ENCODE results near the gene NDRG2. TPM values are rescaled to one million over a fixed set of nuclear protein-coding genes. Genes with fewer than 3 reads are reported as not detected.

The NDRG2 gene
- total RNA-seq, 1 experiment from 2014 or later, result 8.0 TPM

- no peaks in the 10 kb centered on the region for H3K9me3 ChIP-seq (ENCODE audit: low read depth, low read length, poor library complexity, severe bottlenecking)
- TF ChIP-seq EZH2 (IDR thresholded peaks at IDR 0.05; ENCODE audit: borderline replicate concordance, low read depth, low read length, poor library complexity, severe bottlenecking), result no peak
- TF ChIP-seq CTCF (conservative IDR thresholded peaks at IDR 0.05; ENCODE audit: low read depth, low read length), result no peak
- peaks cover 5% of the 10 kb centered on the region for H3K4me1 ChIP-seq (ENCODE audit: insufficient read depth, low read length, poor library complexity, severe bottlenecking)
- no peak overlapping the region for H3K4me3 ChIP-seq (ENCODE audit: low read depth, low read length, poor library complexity, severe bottlenecking)
- POLR2A ChIA-PET (ENCODE audit: low non-redundant PET), result no interaction called here
- BruUV-seq (replicated peaks), result no TSS peak
- DNase-seq (ENCODE audit: low spot score), result no peak
- no peaks in the 10 kb centered on the region for H3K36me3 ChIP-seq (ENCODE audit: insufficient read depth, low read length, poor library complexity, severe bottlenecking)
- CTCF ChIA-PET, result interaction anchor here (2.6 kb wide), 1 partner anchor 8 kb away, joined by 7 read pairs; no protein-coding TSS in a partner anchor
- no peaks in the 10 kb centered on the region for H3K27me3 ChIP-seq (replicated peaks; ENCODE audit: insufficient read depth, low read depth, low read length, poor library complexity)
- no peak overlapping the region for H3K27ac ChIP-seq (ENCODE audit: low read depth, low read length, poor library complexity, severe bottlenecking)
- intact Hi-C loops (cut with micrococcal nuclease; ENCODE audit: unreplicated experiment), result no loop called here
These were observed 2.2 kb downstream of the NDRG2 start for GRCh38 chr14:21022686-21023085.

- BruUV-seq (replicated peaks), result no TSS peak
- intact Hi-C loops (cut with micrococcal nuclease; ENCODE audit: unreplicated experiment), result no loop called here
- Histone ChIP-seq H3K4me1 (ENCODE audit: insufficient read depth, low read length, poor library complexity, severe bottlenecking) (peaks cover 5% of the 10 kb centered on the region), H3K27ac (ENCODE audit: low read depth, low read length, poor library complexity, severe bottlenecking) (no peak overlapping the region), H3K4me3 (ENCODE audit: low read depth, low read length, poor library complexity, severe bottlenecking) (no peak overlapping the region), H3K27me3 (replicated peaks; ENCODE audit: insufficient read depth, low read depth, low read length, poor library complexity) (no peaks in the 10 kb centered on the region), H3K36me3 (ENCODE audit: insufficient read depth, low read length, poor library complexity, severe bottlenecking) (no peaks in the 10 kb centered on the region), H3K9me3 (ENCODE audit: low read depth, low read length, poor library complexity, severe bottlenecking) (no peaks in the 10 kb centered on the region)
- CTCF ChIA-PET, result no interaction called here
- no peak for DNase-seq (ENCODE audit: low spot score)
- POLR2A ChIA-PET (ENCODE audit: low non-redundant PET), result no interaction called here
- TF ChIP-seq CTCF (conservative IDR thresholded peaks at IDR 0.05; ENCODE audit: low read depth, low read length) (no peak), EZH2 (IDR thresholded peaks at IDR 0.05; ENCODE audit: borderline replicate concordance, low read depth, low read length, poor library complexity, severe bottlenecking) (no peak)
These were observed 3.8 kb downstream of the NDRG2 start for GRCh38 chr14:21020977-21021545.

- no TSS peak for BruUV-seq (replicated peaks)
- ChIA-PET POLR2A (ENCODE audit: low non-redundant PET) (no interaction called here), CTCF (no interaction called here)
- Histone ChIP-seq H3K4me3 (ENCODE audit: low read depth, low read length, poor library complexity, severe bottlenecking) (no peak overlapping the region), H3K4me1 (ENCODE audit: insufficient read depth, low read length, poor library complexity, severe bottlenecking) (peaks cover 5% of the 10 kb centered on the region), H3K9me3 (ENCODE audit: low read depth, low read length, poor library complexity, severe bottlenecking) (no peaks in the 10 kb centered on the region), H3K27me3 (replicated peaks; ENCODE audit: insufficient read depth, low read depth, low read length, poor library complexity) (no peaks in the 10 kb centered on the region), H3K27ac (ENCODE audit: low read depth, low read length, poor library complexity, severe bottlenecking) (no peak overlapping the region), H3K36me3 (ENCODE audit: insufficient read depth, low read length, poor library complexity, severe bottlenecking) (no peaks in the 10 kb centered on the region)
- intact Hi-C loops (cut with micrococcal nuclease; ENCODE audit: unreplicated experiment), result loop anchor here (10.0 kb wide), 1 partner anchor 175 kb away; no protein-coding TSS in a partner anchor
- DNase-seq (ENCODE audit: low spot score), result no peak
- TF ChIP-seq CTCF (conservative IDR thresholded peaks at IDR 0.05; ENCODE audit: low read depth, low read length), result no peak
- no peak for TF ChIP-seq EZH2 (IDR thresholded peaks at IDR 0.05; ENCODE audit: borderline replicate concordance, low read depth, low read length, poor library complexity, severe bottlenecking)
These were observed 5.5 kb downstream of the NDRG2 start for GRCh38 chr14:21019366-21019765.
